Endometrial microvascular endothelial cells (primary cell): ENCODE measurements around the gene UBE3B. TPM values are rescaled to one million over a fixed set of nuclear protein-coding genes. Genes with fewer than 3 reads are reported as not detected.
"Not testable (repeated sequence)": the region's sequence is repeated elsewhere in the genome, so short reads cannot be mapped to it uniquely, and the experiment has no call there.

Source experiments
- in situ Hi-C: cut with HindIII; loops from 2 replicates; pipeline ENCODE4 v1.10.0; 2017; ENCODE audit warnings: low sequenced_read_pairs, low pct_unique_long_range_greater_than_20kb; ENCODE audit errors: inconsistent ontology term
- total RNA-seq: library from RNA; depleted of rRNA; stranded (reverse); fragments of >200 nt; gene quantifications from one replicate; pipeline ENCODE4 v1.2.3, GENCODE V29; 2015; ENCODE audit errors: inconsistent ontology term

Gene UBE3B
- total RNA-seq: 60.6 TPM

GRCh38 chr12:109477185-109477962 is at the start of gene UBE3B, which contains the start of gene KCTD10:
Gene UBE3B (plus strand): TSS chr12:109477634. CDS start chr12:109483552, 5,918 bp downstream.
Gene KCTD10 (minus strand): TSS chr12:109477300. CDS start chr12:109477262, 38 bp downstream.
- in situ Hi-C loops: no loop called here

- in situ Hi-C loops: no loop called here
Observed at GRCh38 chr12:109428037-109428629, 49.3 kb upstream of the UBE3B start.

GRCh38 chr12:109428804-109429203 is 48.6 kb upstream of the UBE3B start:
- in situ Hi-C loops: not testable (repeated sequence)

- in situ Hi-C loops: no loop called here
Observed at GRCh38 chr12:109430244-109430643, 47.2 kb upstream of the UBE3B start.

- in situ Hi-C loops: no loop called here
Observed at GRCh38 chr12:109432431-109432830, 45.0 kb upstream of the UBE3B start.

- in situ Hi-C loops: no loop called here
Observed at GRCh38 chr12:109432842-109433304, 44.6 kb upstream of the UBE3B start.

GRCh38 chr12:109433618-109434017 is 43.8 kb upstream of the UBE3B start:
- in situ Hi-C loops: no loop called here

- in situ Hi-C loops: no loop called here
Observed at GRCh38 chr12:109434582-109434981, 42.9 kb upstream of the UBE3B start.

GRCh38 chr12:109435428-109436187 is 41.8 kb upstream of the UBE3B start:
- in situ Hi-C loops: no loop called here

GRCh38 chr12:109436188-109436560 is 41.3 kb upstream of the UBE3B start:
- in situ Hi-C loops: no loop called here

- in situ Hi-C loops: no loop called here
Observed at GRCh38 chr12:109439181-109439580, 38.3 kb upstream of the UBE3B start.

GRCh38 chr12:109439951-109440350 is 37.5 kb upstream of the UBE3B start:
- in situ Hi-C loops: not testable (repeated sequence)

GRCh38 chr12:109440851-109441490 is 36.5 kb upstream of the UBE3B start:
- in situ Hi-C loops: no loop called here

GRCh38 chr12:109443794-109444193 is 33.6 kb upstream of the UBE3B start:
- in situ Hi-C loops: no loop called here

GRCh38 chr12:109444259-109444658 is 33.2 kb upstream of the UBE3B start:
- in situ Hi-C loops: no loop called here

- in situ Hi-C loops: no loop called here
Observed at GRCh38 chr12:109445191-109445609, 32.2 kb upstream of the UBE3B start.

GRCh38 chr12:109446869-109447268 is 30.6 kb upstream of the UBE3B start:
- in situ Hi-C loops: no loop called here

GRCh38 chr12:109447482-109447881 is 30.0 kb upstream of the UBE3B start:
- in situ Hi-C loops: no loop called here

- in situ Hi-C loops: no loop called here
Observed at GRCh38 chr12:109448272-109448671, 29.2 kb upstream of the UBE3B start.
